ENCODE measurements around the gene HMGXB4.
A peak's percentile ranks its signal among the peaks of the same experiment; 100 is the strongest.

- TF ChIP-seq GABPA (tag; conservative IDR thresholded peaks at IDR 0.05; ENCODE audit: low read depth) = 0 out of 2 replicates have a peak, but pooled peaks have one; percentile 15
- peak; percentile 20; the same call in 1 of the 2 replicates for TF ChIP-seq EP300 (IDR thresholded peaks at IDR 0.05; ENCODE audit: low read length)
- no peak for TF ChIP-seq ZNF274 (IDR thresholded peaks at IDR 0.05; ENCODE audit: borderline replicate concordance, low read depth, low read length)
- TF ChIP-seq ZBTB5 (IDR thresholded peaks at IDR 0.05) = no peak
- TF ChIP-seq ZNF561 (CRISPR knock-in tag; conservative IDR thresholded peaks at IDR 0.05) = no peak
- TF ChIP-seq TEAD1 (CRISPR knock-in tag; IDR thresholded peaks at IDR 0.05) = peak in 1 of 2 experiments; percentile 34; a peak in 1 of 4 replicates
These were observed at the start of gene HMGXB4 for GRCh38 chr22:35257321-35258190.
